ENCODE data around the gene CALU. TPM values are rescaled to one million over a fixed set of nuclear protein-coding genes. Genes with fewer than 3 reads are reported as not detected.

The CALU gene
- total RNA-seq, 2 experiments from 2014 or later = 43.2 to 44.2 TPM

DNA sequence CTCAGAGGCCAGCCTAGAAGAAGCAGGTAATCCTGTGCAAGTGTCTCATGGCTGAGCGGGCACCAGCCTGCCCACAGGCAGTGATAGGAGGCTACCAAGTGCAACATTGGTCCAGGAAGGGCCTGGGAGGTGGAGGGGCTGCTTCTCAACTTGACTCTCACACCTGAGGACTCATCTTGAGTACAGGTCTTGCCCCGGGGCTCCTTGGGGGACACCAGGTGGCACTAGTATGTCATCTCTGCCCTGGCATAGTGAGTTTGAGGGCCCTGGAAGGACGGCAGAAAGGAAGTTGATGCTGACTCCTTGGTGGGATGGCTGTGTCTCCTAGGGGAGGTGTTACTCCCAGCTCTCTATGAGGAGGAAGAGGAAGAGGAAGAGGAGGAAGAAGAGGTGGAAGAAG lies 54.9 kb downstream of the CALU start:
- intact Hi-C loops (cut with micrococcal nuclease) = loop anchor here (2.0 to 5.0 kb wide), 2 partner anchors 57 to 87 kb away; partner anchors contain the start of gene CALU
- no peaks in the 10 kb centered on the region for H3K27me3 Mint-ChIP-seq
- POLR2A ChIA-PET = no interaction called here
- no peak overlapping the region for H3K27ac Mint-ChIP-seq
- H3K9me3 Mint-ChIP-seq = no peaks in the 10 kb centered on the region
- H3K4me3 Mint-ChIP-seq = no peak overlapping the region
- H3K36me3 Mint-ChIP-seq = peaks cover 2% of the 10 kb centered on the region
- DNase-seq = peak; percentile 46
- CTCF ChIA-PET = interaction anchor here (0.9 to 1.1 kb wide), 2 partner anchors 12 to 90 kb away, joined by 3 to 5 read pairs; no protein-coding TSS in a partner anchor
- no peaks in the 10 kb centered on the region for H3K4me1 Mint-ChIP-seq (ENCODE audit: low read depth)

DNA sequence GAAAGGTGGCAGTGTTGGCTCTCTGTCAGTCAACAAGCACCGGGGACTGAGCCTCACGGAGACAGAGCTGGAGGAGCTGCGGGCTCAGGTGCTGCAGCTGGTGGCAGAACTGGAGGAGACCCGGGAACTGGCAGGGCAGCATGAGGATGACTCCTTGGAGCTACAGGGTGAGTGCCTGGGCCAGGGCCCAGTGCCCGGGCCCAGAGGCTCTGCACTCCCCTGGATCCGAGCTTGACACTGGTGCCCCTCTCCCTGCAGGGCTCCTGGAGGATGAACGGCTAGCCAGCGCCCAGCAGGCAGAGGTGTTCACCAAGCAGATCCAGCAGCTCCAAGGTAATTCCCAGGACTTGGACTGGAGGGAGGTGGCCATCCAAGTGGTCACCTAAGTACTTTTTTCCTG lies 55.3 kb downstream of the CALU start:
- no peaks in the 10 kb centered on the region for H3K4me1 Mint-ChIP-seq (ENCODE audit: low read depth)
- no peak for DNase-seq

DNA sequence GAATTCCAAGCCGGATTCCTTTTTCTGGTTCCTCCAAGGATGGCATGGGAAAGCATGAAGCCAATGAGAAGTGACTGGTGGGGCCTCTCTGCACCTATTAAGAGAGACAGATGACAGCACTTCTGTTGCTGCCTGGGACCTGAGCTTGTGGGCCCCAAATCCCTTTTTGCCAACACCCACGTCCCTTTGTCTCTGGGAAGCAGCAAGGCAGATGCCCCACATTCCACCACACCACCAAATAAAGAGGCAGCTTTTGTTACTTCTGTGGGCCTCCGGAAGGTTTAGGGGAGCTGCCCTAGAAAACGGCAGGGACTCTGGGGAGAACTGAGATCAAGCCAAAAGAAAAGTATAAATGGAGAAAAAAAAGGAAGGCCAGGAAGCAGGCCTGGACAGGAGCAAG lies 56.0 kb downstream of the CALU start:
- H3K27ac Mint-ChIP-seq = no peak overlapping the region
- ChIA-PET POLR2A (no interaction called here), CTCF (interaction anchor here (0.9 to 1.0 kb wide), 2 partner anchors 69 to 86 kb away, joined by 3 read pairs; no protein-coding TSS in a partner anchor)
- H3K9me3 Mint-ChIP-seq = no peaks in the 10 kb centered on the region
- no peak for DNase-seq
- H3K27me3 Mint-ChIP-seq = no peaks in the 10 kb centered on the region
- no peak overlapping the region for H3K4me3 Mint-ChIP-seq
- intact Hi-C loops (cut with micrococcal nuclease) = loop anchor here (2.0 kb wide), 1 partner anchor 86 kb away; no protein-coding TSS in a partner anchor
- peaks cover 2% of the 10 kb centered on the region for H3K36me3 Mint-ChIP-seq
- no peaks in the 10 kb centered on the region for H3K4me1 Mint-ChIP-seq (ENCODE audit: low read depth)

More for the DNA sequence above, 55.3 kb downstream of the CALU start:
- POLR2A ChIA-PET = no interaction called here
- H3K4me3 Mint-ChIP-seq = no peak overlapping the region
- CTCF ChIA-PET = interaction anchor here (0.9 to 1.1 kb wide), 2 partner anchors 12 to 89 kb away, joined by 3 to 5 read pairs; no protein-coding TSS in a partner anchor
- no peaks in the 10 kb centered on the region for H3K27me3 Mint-ChIP-seq
- no peaks in the 10 kb centered on the region for H3K9me3 Mint-ChIP-seq
- peaks cover 2% of the 10 kb centered on the region for H3K36me3 Mint-ChIP-seq
- no peak overlapping the region for H3K27ac Mint-ChIP-seq
- intact Hi-C loops (cut with micrococcal nuclease) = loop anchor here (2.0 to 5.0 kb wide), 2 partner anchors 57 to 86 kb away; partner anchors contain the start of gene CALU

DNA sequence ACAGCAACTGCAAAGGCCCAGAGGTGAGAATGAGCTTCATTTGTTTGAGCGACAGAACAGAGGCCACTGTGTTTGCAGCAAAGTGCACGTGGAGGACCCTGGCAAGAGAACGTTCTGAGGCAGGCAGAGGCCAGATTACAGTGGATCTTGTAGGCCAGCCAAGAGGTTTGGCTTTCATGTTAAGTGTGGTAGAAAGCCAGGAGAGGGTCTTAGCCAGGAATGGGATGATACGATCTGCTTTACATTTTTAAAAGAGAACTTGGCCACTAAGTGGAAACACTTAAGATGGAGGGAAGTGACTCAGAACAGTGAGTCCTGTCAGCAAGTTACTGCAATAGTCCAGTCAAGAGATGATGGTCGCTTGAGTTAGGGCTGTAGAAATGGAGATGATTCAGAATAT lies 57.2 kb downstream of the CALU start:
- peaks cover 2% of the 10 kb centered on the region for H3K4me1 Mint-ChIP-seq (ENCODE audit: low read depth)
- H3K4me3 Mint-ChIP-seq = no peak overlapping the region
- POLR2A ChIA-PET = no interaction called here
- no peak for DNase-seq
- CTCF ChIA-PET = interaction anchor here (1.0 kb wide), 1 partner anchor 14 kb away, joined by 3 read pairs; no protein-coding TSS in a partner anchor
- no peaks in the 10 kb centered on the region for H3K9me3 Mint-ChIP-seq
- intact Hi-C loops (cut with micrococcal nuclease) = no loop called here
- H3K27me3 Mint-ChIP-seq = no peaks in the 10 kb centered on the region
- H3K27ac Mint-ChIP-seq = no peak overlapping the region
- H3K36me3 Mint-ChIP-seq = peaks cover 2% of the 10 kb centered on the region

DNA sequence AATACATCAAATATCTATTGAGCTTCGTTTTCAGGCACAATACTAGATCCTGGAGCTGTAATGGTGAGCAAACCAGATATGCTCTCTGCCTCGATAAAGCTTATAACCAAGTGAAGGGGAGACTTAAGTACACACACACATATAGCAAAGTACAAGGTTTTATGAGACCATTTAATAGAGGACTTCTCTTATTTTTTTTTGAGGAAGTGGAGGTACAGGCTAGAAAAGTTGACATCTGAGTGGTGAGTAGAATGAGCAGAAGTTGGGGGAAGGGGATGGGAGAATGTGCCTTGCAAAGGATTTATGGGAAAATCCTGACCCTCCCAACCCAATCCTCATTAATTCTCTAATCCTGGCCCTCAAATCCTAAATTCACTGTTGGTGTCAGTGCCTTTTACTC lies 60.3 kb downstream of the CALU start:
- POLR2A ChIA-PET = no interaction called here
- H3K9me3 Mint-ChIP-seq = no peaks in the 10 kb centered on the region
- no peak overlapping the region for H3K27ac Mint-ChIP-seq
- H3K4me3 Mint-ChIP-seq = no peak overlapping the region
- CTCF ChIA-PET = interaction anchor here (1.5 kb wide), 1 partner anchor 84 kb away, joined by 4 read pairs; no protein-coding TSS in a partner anchor
- peaks cover 2% of the 10 kb centered on the region for H3K36me3 Mint-ChIP-seq
- intact Hi-C loops (cut with micrococcal nuclease) = no loop called here
- no peak for DNase-seq
- peaks cover 2% of the 10 kb centered on the region for H3K4me1 Mint-ChIP-seq (ENCODE audit: low read depth)
- H3K27me3 Mint-ChIP-seq = no peaks in the 10 kb centered on the region

DNA sequence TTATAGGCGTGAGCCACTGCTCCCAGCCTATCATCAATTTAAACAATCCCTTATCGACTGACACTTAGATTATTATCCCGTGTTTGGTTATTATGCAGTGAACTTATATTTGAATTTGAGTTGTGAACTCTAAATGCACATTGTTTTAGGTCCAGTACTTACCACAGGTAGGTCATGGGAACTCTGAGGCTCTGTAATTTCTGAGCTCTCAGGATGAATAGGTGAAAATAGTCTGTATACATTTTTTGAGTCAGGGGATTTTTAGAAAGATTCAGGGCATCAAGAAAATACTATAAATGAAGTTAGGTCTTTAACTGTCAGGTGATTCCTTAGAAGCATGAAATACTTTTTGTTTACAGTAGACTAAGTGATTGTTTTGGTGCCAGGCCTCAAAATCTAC lies 61.4 kb downstream of the CALU start:
- no peaks in the 10 kb centered on the region for H3K27me3 Mint-ChIP-seq
- intact Hi-C loops (cut with micrococcal nuclease) = no loop called here
- peaks cover 2% of the 10 kb centered on the region for H3K36me3 Mint-ChIP-seq
- no peak overlapping the region for H3K4me3 Mint-ChIP-seq
- H3K4me1 Mint-ChIP-seq (ENCODE audit: low read depth) = peaks cover 2% of the 10 kb centered on the region
- no peak for DNase-seq
- ChIA-PET POLR2A (interaction anchor here (1.0 kb wide), 1 partner anchor 9 kb away, joined by 3 read pairs; no protein-coding TSS in a partner anchor), CTCF (no interaction called here)
- H3K27ac Mint-ChIP-seq = no peak overlapping the region
- no peaks in the 10 kb centered on the region for H3K9me3 Mint-ChIP-seq

DNA sequence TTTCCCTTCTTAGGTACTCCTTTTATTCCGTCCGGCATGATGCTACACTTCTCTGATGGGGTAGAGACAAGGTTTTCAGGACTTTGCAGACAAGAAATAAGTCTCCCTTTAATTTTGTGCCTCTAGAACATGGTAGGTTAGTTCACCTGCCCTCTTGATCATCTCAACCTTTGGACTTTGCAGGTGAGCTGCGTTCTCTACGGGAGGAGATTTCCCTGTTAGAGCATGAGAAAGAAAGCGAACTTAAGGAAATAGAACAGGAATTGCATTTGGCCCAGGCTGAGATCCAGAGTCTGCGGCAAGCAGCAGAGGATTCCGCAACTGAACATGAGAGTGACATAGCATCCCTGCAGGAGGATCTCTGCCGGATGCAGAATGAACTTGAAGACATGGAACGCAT lies 61.8 kb downstream of the CALU start:
- no peaks in the 10 kb centered on the region for H3K9me3 Mint-ChIP-seq
- no peak overlapping the region for H3K27ac Mint-ChIP-seq
- H3K36me3 Mint-ChIP-seq = peaks cover 2% of the 10 kb centered on the region
- no peak for DNase-seq
- peaks cover 2% of the 10 kb centered on the region for H3K4me1 Mint-ChIP-seq (ENCODE audit: low read depth)
- POLR2A ChIA-PET = no interaction called here
- intact Hi-C loops (cut with micrococcal nuclease) = no loop called here
- CTCF ChIA-PET = no interaction called here
- H3K4me3 Mint-ChIP-seq = no peak overlapping the region
- no peaks in the 10 kb centered on the region for H3K27me3 Mint-ChIP-seq

DNA sequence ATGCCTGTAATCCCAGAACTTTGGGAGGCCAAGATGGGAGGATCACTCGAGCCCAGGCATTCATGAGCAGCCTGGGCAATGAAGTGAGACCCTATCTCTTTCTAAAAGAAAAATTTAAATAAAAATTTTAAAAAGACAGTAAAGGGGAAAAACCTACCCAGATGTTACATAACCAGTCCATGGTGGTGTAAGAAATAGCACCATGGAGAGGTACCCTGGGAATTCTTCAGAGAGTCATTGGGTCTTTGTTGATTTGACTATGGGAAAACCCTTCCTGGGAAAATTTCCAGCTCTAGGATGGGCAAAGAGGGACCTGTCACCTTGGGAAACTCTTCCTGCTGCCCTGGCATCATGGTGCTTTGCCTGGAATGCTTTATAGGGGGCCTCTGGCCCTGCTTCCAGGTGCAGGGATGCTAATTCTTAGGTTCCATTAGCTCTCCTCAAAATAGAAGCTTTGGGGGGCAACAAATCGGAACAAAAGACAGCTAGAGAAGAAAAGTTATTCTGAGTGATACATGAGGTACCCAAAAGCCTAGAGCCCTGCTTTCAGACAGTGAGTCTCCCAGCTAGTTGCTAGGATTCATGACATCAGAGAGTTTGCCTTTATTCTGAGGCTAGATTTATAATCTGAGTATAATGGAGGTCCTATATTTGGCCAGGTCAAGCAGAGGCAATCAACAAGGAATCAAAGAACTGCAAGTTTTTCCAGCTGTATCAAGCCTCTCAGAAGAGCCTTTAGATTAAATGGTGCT lies 62.7 kb downstream of the CALU start:
- intact Hi-C loops (cut with micrococcal nuclease) = no loop called here
- POLR2A ChIA-PET = interaction anchor here (0.8 kb wide), 1 partner anchor 62 kb away, joined by 3 read pairs; no protein-coding TSS in a partner anchor
- no peak overlapping the region for H3K27ac Mint-ChIP-seq

DNA sequence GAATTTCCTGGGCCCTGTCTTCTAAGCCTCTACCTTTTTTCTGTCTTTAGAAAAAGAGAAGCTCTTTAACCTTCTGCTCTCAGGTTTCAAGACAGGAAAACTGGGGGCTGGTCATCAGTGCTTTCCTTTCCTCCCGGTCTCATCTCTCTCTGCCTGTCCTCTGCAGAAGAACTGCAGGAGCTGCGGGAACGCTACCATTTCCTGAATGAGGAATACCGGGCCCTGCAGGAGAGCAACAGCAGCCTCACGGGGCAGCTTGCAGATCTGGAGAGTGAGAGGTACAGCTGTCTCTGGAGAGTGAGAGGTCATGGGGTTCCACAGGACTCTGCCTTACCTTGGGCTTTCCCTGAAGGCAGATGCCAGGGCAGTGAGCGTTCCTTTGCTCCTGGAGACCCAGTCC lies 65.3 kb downstream of the CALU start:
- Mint-ChIP-seq H3K36me3 (no peaks in the 10 kb centered on the region), H3K4me3 (no peak overlapping the region), H3K9me3 (no peaks in the 10 kb centered on the region), H3K27me3 (no peaks in the 10 kb centered on the region), H3K4me1 (ENCODE audit: low read depth) (peaks cover 2% of the 10 kb centered on the region), H3K27ac (no peak overlapping the region)
- no peak for DNase-seq
- intact Hi-C loops (cut with micrococcal nuclease) = no loop called here
- ChIA-PET POLR2A (no interaction called here), CTCF (no interaction called here)

More for the DNA sequence above, 62.7 kb downstream of the CALU start:
- CTCF ChIA-PET = interaction anchor here (0.7 to 1.4 kb wide), 2 partner anchors 40 to 339 kb away, joined by 3 read pairs; no protein-coding TSS in a partner anchor
- no peaks in the 10 kb centered on the region for H3K9me3 Mint-ChIP-seq
- no peak overlapping the region for H3K4me3 Mint-ChIP-seq
- H3K27me3 Mint-ChIP-seq = no peaks in the 10 kb centered on the region
- peaks cover 2% of the 10 kb centered on the region for H3K4me1 Mint-ChIP-seq (ENCODE audit: low read depth)
- no peak for DNase-seq
- peaks cover 2% of the 10 kb centered on the region for H3K36me3 Mint-ChIP-seq

DNA sequence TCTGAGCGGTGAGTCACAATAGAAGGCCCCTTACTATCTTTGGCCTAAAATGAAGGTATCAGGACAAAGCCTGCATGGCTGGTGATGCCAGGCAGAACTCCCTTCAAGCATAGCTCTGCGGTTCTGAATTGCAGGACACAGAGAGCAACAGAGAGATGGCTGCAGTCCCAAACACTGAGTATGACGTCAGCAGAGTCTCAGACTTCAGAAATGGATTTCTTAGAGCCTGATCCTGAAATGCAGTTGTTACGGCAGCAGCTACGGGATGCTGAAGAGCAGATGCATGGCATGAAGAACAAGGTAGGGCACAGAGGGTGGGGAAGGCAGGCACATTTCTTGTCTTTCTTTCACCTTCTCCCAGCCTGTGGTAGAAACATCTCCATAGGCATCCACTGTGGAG lies 66.1 kb downstream of the CALU start:
- CTCF ChIA-PET = no interaction called here
- POLR2A ChIA-PET = no interaction called here
- Mint-ChIP-seq H3K4me1 (ENCODE audit: low read depth) (peaks cover 2% of the 10 kb centered on the region), H3K36me3 (no peaks in the 10 kb centered on the region), H3K9me3 (no peaks in the 10 kb centered on the region), H3K27me3 (no peaks in the 10 kb centered on the region), H3K27ac (no peak overlapping the region), H3K4me3 (no peak overlapping the region)
- intact Hi-C loops (cut with micrococcal nuclease) = no loop called here
- DNase-seq = no peak

DNA sequence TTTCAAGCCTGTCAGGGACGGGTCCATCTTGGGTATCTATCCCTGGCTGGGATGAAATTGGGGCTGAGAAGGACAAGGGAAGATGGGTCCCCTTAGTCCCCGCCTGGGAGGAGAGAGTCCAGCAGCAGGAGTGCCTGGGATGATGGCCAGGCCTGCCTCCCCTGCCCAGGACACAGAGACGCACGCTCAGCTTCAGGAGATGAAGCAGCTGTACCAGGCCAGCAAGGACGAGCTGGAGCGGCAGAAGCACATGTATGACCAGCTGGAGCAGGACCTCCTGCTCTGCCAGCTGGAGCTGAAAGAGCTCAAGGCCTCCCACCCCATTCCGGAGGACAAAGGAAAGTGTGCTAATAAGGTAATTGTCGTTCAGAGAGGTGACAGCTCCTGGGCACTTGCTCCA lies 68.0 kb downstream of the CALU start:
- Mint-ChIP-seq H3K4me3 (no peak overlapping the region), H3K27me3 (no peaks in the 10 kb centered on the region), H3K36me3 (no peaks in the 10 kb centered on the region), H3K27ac (no peak overlapping the region), H3K9me3 (no peaks in the 10 kb centered on the region), H3K4me1 (ENCODE audit: low read depth) (no peaks in the 10 kb centered on the region)
- no peak for DNase-seq
- ChIA-PET POLR2A (no interaction called here), CTCF (no interaction called here)
- intact Hi-C loops (cut with micrococcal nuclease) = no loop called here

DNA sequence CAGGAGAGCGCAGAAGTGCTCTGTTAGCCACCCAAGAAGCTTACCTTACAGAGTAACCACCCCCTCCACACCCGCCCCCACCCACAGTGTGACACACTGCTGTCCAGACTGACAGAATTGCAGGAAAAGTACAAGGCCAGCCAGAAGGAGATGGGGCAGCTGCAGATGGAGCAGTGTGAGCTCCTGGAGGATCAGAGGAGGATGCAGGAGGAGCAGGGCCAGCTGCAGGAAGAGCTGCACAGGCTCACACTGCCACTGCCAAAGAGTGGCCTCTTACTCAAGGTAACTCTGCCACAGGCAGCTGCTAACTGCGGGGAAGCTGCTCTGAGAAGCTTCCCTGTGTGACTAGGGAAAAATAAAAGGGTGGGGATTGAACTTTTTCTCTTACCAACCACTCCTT lies 70.2 kb downstream of the CALU start:
- DNase-seq = no peak
- no peak overlapping the region for H3K27ac Mint-ChIP-seq
- H3K4me1 Mint-ChIP-seq (ENCODE audit: low read depth) = no peaks in the 10 kb centered on the region
- POLR2A ChIA-PET = interaction anchor here (1.0 kb wide), 1 partner anchor 9 kb away, joined by 3 read pairs; no protein-coding TSS in a partner anchor
- H3K4me3 Mint-ChIP-seq = no peak overlapping the region
- H3K9me3 Mint-ChIP-seq = no peaks in the 10 kb centered on the region
- intact Hi-C loops (cut with micrococcal nuclease) = no loop called here
- H3K27me3 Mint-ChIP-seq = no peaks in the 10 kb centered on the region
- H3K36me3 Mint-ChIP-seq = no peaks in the 10 kb centered on the region
- CTCF ChIA-PET = interaction anchor here (1.6 kb wide), 1 partner anchor 54 kb away, joined by 4 read pairs; no protein-coding TSS in a partner anchor

Measured in activated CD4-positive, alpha-beta memory T cell treated with anti-CD3 and anti-CD28 coated beads for 36 hours (primary cell).